Measurements from ENCODE around the gene RPL3. TPM values are rescaled to one million over a fixed set of nuclear protein-coding genes. Genes with fewer than 3 reads are reported as not detected.

Gene RPL3
- total and polyA plus RNA-seq, 7 experiments from 2014 or later = 1,611 to 5,509 (median 3,848) TPM

DNA sequence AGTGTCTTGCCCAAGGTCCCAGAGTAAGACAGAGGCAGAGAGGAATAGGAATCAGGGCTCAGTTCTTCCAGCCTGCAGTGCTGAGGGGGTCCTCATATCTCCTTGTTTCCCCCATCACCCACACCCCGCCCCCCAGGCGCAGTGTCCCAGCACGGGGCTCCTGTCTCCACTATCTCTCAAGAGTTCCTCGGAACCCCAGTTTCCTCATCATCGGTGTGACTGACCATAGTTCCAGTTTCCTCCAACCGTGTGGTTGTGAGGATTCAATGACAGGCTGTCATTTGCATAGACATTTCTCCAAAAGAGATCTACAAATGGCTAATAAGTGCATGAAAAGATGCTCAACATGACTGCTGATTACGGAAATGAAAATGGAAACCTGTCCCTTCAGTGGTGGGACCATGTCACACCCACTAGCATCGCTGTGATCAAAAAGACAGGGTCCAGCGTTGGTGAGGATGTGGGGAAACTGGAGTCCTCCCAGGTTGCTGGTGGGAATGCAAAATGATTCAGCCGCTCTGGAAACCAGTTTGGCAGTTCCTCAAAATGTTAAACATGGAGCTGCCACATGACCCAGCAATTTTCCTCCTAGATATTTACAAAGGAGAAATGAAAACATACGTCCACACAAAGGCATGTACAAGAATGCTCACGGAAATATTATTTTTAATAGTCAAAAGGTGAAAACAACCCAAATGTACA is 42.8 kb downstream of the RPL3 start:
- Histone ChIP-seq H3K36me3 (ENCODE audit: control insufficient read depth in 2 of 3, insufficient read depth in 3 of 3, low read length in 3 of 3) (no peaks in the 10 kb centered on the region), H3K4me1 (ENCODE audit: control insufficient read depth in 2 of 2, insufficient read depth in 2 of 2, low read length in 2 of 2) (no peaks in the 10 kb centered on the region), H3K4me3 (ENCODE audit: low read length) (no peak overlapping the region), H3K27ac (ENCODE audit: low read depth, low read length) (no peak overlapping the region), H3K9me3 (ENCODE audit: control insufficient read depth in 2 of 3, low read length in 3 of 3) (no peaks in the 10 kb centered on the region), H3K27me3 (ENCODE audit: control insufficient read depth in 2 of 2, insufficient read depth in 2 of 2, low read length in 2 of 2) (peaks cover 0 to 2% of the 10 kb centered on the region in 2 donors)
- intact Hi-C loops (cut with micrococcal nuclease) = no loop called here
- Mint-ChIP-seq H3K27me3 (peaks cover 0 to 18% (median 5%) of the 10 kb centered on the region in 5 donors), H3K36me3 (no peaks in the 10 kb centered on the region), H3K4me3 (no peak overlapping the region), H3K27ac (peak overlapping the region in 1 of 9 donors; percentile 41), H3K9me3 (peaks cover 0 to 7% (median 0%) of the 10 kb centered on the region in 11 donors), H3K4me1 (no peaks in the 10 kb centered on the region)
- no peak for DNase-seq
- CTCF ChIA-PET = no interaction called here
- POLR2A ChIA-PET = no interaction called here
- ATAC-seq = no peak

DNA sequence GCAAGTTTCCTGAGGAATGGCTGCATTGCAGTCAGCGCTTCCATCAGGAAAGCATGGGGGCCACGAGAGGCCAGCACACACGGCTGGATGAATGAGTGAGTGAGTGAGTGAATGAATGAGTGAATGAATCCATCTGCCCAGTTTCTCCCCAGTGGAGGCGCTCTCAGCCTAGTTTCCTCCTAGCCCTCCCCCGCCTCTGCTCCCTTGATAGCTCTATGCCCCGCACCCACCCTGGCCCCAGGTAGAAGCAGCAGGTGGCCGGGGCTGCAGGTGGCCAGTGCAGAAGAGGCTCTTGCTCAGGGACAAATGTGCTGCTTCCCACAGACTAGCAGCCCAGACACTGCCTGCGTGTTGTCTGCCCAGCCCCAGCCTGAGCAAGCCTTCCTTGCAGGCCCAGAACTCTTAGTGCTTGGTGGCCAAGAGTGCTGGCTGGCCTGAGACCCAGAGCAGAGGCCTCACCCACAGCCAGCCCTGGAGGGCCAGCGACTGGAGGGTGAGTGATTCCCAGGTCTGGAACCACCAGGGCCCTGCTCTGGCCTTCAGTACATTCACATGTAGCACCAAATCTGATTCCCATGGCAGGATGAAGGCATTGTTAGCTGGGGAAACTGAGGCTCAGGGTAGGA is 43.5 kb downstream of the RPL3 start:
- Mint-ChIP-seq H3K27me3 (peaks cover 0 to 18% (median 5%) of the 10 kb centered on the region in 5 donors), H3K4me1 (no peaks in the 10 kb centered on the region), H3K36me3 (no peaks in the 10 kb centered on the region), H3K27ac (peak overlapping the region in 1 of 9 donors; percentile 41), H3K9me3 (peaks cover 0 to 7% (median 2%) of the 10 kb centered on the region in 11 donors), H3K4me3 (no peak overlapping the region)
- Histone ChIP-seq H3K4me3 (ENCODE audit: low read length) (no peak overlapping the region), H3K36me3 (ENCODE audit: control insufficient read depth in 2 of 3, insufficient read depth in 3 of 3, low read length in 3 of 3) (no peaks in the 10 kb centered on the region), H3K27ac (ENCODE audit: low read depth, low read length) (no peak overlapping the region), H3K9me3 (ENCODE audit: control insufficient read depth in 2 of 3, low read length in 3 of 3) (no peaks in the 10 kb centered on the region), H3K27me3 (ENCODE audit: control insufficient read depth in 2 of 2, insufficient read depth in 2 of 2, low read length in 2 of 2) (no peaks in the 10 kb centered on the region), H3K4me1 (ENCODE audit: control insufficient read depth in 2 of 2, insufficient read depth in 2 of 2, low read length in 2 of 2) (no peaks in the 10 kb centered on the region)
- POLR2A ChIA-PET = no interaction called here
- intact Hi-C loops (cut with micrococcal nuclease) = no loop called here
- CTCF ChIA-PET = no interaction called here
- ATAC-seq = no peak
- no peak for DNase-seq

DNA sequence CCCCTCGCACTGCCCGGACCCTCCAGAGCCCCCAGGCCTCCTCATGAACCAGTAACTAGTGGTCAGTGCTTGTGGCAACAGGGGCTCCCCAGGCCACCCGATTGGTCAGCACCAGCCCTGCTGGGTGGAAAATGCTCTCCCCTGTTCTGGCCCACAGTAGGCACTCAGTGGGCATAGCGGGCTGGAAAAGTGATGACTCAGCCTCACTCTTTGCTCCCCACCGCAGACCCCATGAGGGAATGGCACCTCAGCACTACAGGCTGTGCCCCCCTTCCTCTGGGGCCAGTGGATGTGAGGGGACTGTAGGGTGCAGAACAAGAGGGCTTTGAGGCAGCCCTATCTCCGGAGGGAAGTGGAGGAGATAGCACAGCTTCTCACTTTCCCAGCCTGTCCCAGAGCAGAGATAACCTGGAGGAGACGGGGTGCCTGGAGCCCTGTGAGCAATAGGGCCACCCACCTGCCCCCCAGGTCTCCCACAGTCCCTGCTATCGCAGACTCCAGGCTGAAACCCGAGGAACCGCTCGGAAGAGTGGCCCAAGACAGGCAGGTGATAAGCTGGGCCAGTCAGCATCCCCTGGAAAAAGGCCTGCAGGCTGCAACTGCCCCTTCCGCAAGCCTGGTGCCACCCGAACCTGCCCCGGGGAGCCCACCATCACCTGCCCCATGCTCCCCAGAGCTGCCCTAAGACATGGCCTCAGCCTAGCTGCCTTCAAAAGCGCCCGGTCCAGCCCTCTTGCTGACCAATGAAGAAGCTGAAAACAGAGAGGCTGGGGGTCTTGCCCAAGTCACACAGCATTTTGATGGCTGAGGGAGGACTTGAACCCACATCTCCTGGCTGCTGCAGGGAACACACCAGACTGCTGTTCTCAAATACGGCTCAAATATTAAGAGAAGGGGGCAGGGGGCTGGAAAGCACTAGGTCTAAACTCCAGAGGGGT is 45.2 kb downstream of the RPL3 start:
- Histone ChIP-seq H3K4me3 (ENCODE audit: low read length) (no peak overlapping the region), H3K27ac (ENCODE audit: low read depth, low read length) (no peak overlapping the region), H3K36me3 (ENCODE audit: control insufficient read depth in 2 of 3, insufficient read depth in 3 of 3, low read length in 3 of 3) (no peaks in the 10 kb centered on the region), H3K4me1 (ENCODE audit: control insufficient read depth in 2 of 2, insufficient read depth in 2 of 2, low read length in 2 of 2) (no peaks in the 10 kb centered on the region), H3K9me3 (ENCODE audit: control insufficient read depth in 2 of 3, low read length in 3 of 3) (no peaks in the 10 kb centered on the region), H3K27me3 (ENCODE audit: control insufficient read depth in 2 of 2, insufficient read depth in 2 of 2, low read length in 2 of 2) (no peaks in the 10 kb centered on the region)
- ATAC-seq (no peak), DNase-seq (no peak)
- Mint-ChIP-seq H3K4me1 (no peaks in the 10 kb centered on the region), H3K27me3 (peaks cover 0 to 13% (median 5%) of the 10 kb centered on the region in 5 donors), H3K27ac (no peak overlapping the region), H3K36me3 (no peaks in the 10 kb centered on the region), H3K4me3 (no peak overlapping the region), H3K9me3 (peaks cover 0 to 7% (median 2%) of the 10 kb centered on the region in 11 donors)
- POLR2A ChIA-PET = no interaction called here
- CTCF ChIA-PET = no interaction called here
- intact Hi-C loops (cut with micrococcal nuclease) = no loop called here

DNA sequence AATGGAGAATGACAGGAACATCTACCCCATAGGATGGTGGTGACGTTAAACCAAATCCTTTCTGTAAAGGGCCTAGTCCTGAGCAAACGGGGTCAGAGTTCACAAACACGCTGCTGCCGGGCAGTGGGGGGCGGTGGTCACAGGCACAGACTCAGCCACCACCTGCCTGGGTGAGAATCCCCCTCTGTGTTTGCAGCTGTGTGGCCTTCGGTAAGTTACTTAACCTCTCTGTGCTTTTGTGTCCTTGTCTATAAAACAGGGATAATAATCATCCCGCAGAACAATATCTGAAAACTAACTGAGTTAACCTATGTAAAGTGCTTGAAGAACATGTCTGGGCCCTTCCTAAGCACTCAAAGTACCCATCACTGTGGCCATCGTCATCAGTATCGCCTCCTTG is 48.6 kb downstream of the RPL3 start:
- H3K27me3 ChIP-seq (ENCODE audit: control insufficient read depth in 2 of 2, insufficient read depth in 2 of 2, low read length in 2 of 2) = no peaks in the 10 kb centered on the region
- H3K9me3 ChIP-seq (ENCODE audit: control insufficient read depth in 2 of 3, low read length in 3 of 3) = no peaks in the 10 kb centered on the region
- Mint-ChIP-seq H3K36me3 (no peaks in the 10 kb centered on the region), H3K27ac (no peak overlapping the region), H3K4me1 (peaks cover 0 to 12% (median 0%) of the 10 kb centered on the region in 7 donors), H3K4me3 (no peak overlapping the region), H3K27me3 (no peaks in the 10 kb centered on the region), H3K9me3 (peaks cover 0 to 2% (median 0%) of the 10 kb centered on the region in 11 donors)
- intact Hi-C loops (cut with micrococcal nuclease) = no loop called here
- CTCF ChIA-PET = no interaction called here
- DNase-seq (no peak), ATAC-seq (no peak)
- POLR2A ChIA-PET = no interaction called here
- H3K27ac ChIP-seq (ENCODE audit: low read depth, low read length) = no peak overlapping the region
- H3K4me1 ChIP-seq (ENCODE audit: control insufficient read depth in 2 of 2, insufficient read depth in 2 of 2, low read length in 2 of 2) = no peaks in the 10 kb centered on the region
- no peaks in the 10 kb centered on the region for H3K36me3 ChIP-seq (ENCODE audit: control insufficient read depth in 2 of 3, insufficient read depth in 3 of 3, low read length in 3 of 3)
- H3K4me3 ChIP-seq (ENCODE audit: low read length) = no peak overlapping the region

DNA sequence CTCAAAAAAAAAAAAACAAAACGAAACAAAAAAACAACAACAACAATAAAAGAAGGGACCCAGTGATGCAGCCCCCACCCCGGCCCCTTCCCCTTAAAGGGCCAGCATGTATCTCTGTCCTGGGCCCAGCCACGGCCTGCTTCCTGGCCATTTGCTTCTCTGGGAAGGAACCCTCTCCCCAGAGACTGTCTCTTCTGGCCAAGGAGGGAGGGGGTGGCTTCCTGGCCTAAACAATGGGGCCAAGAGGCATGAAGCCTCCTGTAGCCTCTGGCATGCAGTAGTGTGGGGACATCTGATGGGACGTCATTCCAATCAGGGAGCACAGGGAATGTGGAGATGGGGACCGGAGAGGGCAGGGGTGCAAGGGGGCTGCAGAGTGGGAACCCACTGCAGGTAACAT is 49.1 kb downstream of the RPL3 start:
- CTCF ChIA-PET = interaction anchor here (0.5 kb wide), 1 partner anchor 11 kb away, joined by 3 read pairs; no protein-coding TSS in a partner anchor

DNA sequence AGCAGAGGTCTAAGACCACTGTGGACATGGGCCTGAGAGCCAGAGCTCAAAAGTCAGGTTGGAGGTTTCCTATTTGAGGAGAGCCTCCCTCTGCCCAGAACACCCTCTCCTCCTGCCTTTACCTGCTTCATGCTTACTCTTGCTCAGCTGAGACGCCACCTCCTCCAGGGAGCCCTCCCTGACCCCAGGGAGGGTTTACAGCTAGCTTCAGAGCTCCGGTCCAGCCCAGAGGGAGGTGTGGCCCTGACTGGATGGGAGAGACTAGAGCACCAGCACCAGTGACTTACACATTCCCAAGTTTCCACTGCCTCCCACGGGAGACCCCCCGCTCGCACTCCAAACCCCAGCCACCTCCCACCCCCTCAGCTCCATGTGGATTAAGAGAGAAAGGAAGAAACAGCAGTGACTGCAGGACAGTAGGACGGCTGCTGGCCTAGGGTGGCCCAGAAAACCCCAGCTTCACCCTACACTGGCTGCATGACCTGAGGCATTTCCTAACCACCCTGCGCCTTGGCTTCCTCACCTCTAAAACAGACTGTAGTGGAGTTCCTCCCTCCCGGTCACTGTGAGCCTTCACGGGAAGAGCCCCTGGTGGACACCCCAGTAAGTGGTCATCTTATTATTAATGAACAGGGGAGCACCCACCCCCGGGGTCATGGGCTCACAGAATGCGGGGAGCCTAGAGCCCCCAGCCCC is 50.2 kb downstream of the RPL3 start:
- Mint-ChIP-seq H3K4me1 (peaks cover 0 to 21% (median 0%) of the 10 kb centered on the region in 7 donors), H3K36me3 (no peaks in the 10 kb centered on the region), H3K4me3 (no peak overlapping the region), H3K27me3 (peaks cover 0 to 4% (median 0%) of the 10 kb centered on the region in 5 donors), H3K27ac (no peak overlapping the region), H3K9me3 (peaks cover 0 to 2% (median 0%) of the 10 kb centered on the region in 11 donors)
- H3K4me3 ChIP-seq (ENCODE audit: low read length) = no peak overlapping the region
- H3K9me3 ChIP-seq (ENCODE audit: control insufficient read depth in 2 of 3, low read length in 3 of 3) = no peaks in the 10 kb centered on the region
- no peak overlapping the region for H3K27ac ChIP-seq (ENCODE audit: low read depth, low read length)
- H3K4me1 ChIP-seq (ENCODE audit: control insufficient read depth in 2 of 2, insufficient read depth in 2 of 2, low read length in 2 of 2) = no peaks in the 10 kb centered on the region
- ChIA-PET CTCF (interaction anchor here (0.5 kb wide), 1 partner anchor 10 kb away, joined by 3 read pairs; no protein-coding TSS in a partner anchor), POLR2A (no interaction called here)
- no peaks in the 10 kb centered on the region for H3K27me3 ChIP-seq (ENCODE audit: control insufficient read depth in 2 of 2, insufficient read depth in 2 of 2, low read length in 2 of 2)
- no peak for DNase-seq
- intact Hi-C loops (cut with micrococcal nuclease) = no loop called here
- ATAC-seq = no peak
- no peaks in the 10 kb centered on the region for H3K36me3 ChIP-seq (ENCODE audit: control insufficient read depth in 2 of 3, insufficient read depth in 3 of 3, low read length in 3 of 3)

More for the DNA sequence above, 49.1 kb downstream of the RPL3 start:
- Mint-ChIP-seq H3K4me1 (peaks cover 0 to 17% (median 0%) of the 10 kb centered on the region in 7 donors), H3K9me3 (peaks cover 0 to 2% (median 0%) of the 10 kb centered on the region in 11 donors), H3K27ac (no peak overlapping the region), H3K4me3 (no peak overlapping the region), H3K36me3 (no peaks in the 10 kb centered on the region), H3K27me3 (no peaks in the 10 kb centered on the region)
- no peak for ATAC-seq
- POLR2A ChIA-PET = no interaction called here
- H3K4me3 ChIP-seq (ENCODE audit: low read length) = no peak overlapping the region
- no peak overlapping the region for H3K27ac ChIP-seq (ENCODE audit: low read depth, low read length)
- H3K36me3 ChIP-seq (ENCODE audit: control insufficient read depth in 2 of 3, insufficient read depth in 3 of 3, low read length in 3 of 3) = no peaks in the 10 kb centered on the region
- intact Hi-C loops (cut with micrococcal nuclease) = no loop called here
- no peaks in the 10 kb centered on the region for H3K4me1 ChIP-seq (ENCODE audit: control insufficient read depth in 2 of 2, insufficient read depth in 2 of 2, low read length in 2 of 2)
- no peak for DNase-seq
- H3K27me3 ChIP-seq (ENCODE audit: control insufficient read depth in 2 of 2, insufficient read depth in 2 of 2, low read length in 2 of 2) = no peaks in the 10 kb centered on the region
- no peaks in the 10 kb centered on the region for H3K9me3 ChIP-seq (ENCODE audit: control insufficient read depth in 2 of 3, low read length in 3 of 3)

All from naive thymus-derived CD4-positive, alpha-beta T cell (primary cell).